GM12878 (cell line): ENCODE results near the gene CHMP1B.

Source experiments
- BHLHE40 ChIP-seq, 2 experiments: fragments of 450-650 bp in 1 of 2; IDR thresholded peaks; 2 replicates each; pipeline ENCODE4 v1.6.1; 2011 to 2017; ENCODE audit warnings: low read depth in 2 of 2, borderline replicate concordance in 1 of 2, improper control_type of control experiment in 1 of 2, low read length in 1 of 2, mild to moderate bottlenecking in 1 of 2
- CHD2 ChIP-seq: IDR thresholded peaks from 2 replicates; pipeline ENCODE4 v1.6.1; 2011; ENCODE audit warnings: low read depth, low read length, improper control_type of control experiment, borderline replicate concordance
- CREB1 ChIP-seq: IDR thresholded peaks from 2 replicates; pipeline ENCODE4 v1.6.1; 2012; ENCODE audit warnings: low read depth, mild to moderate bottlenecking, inconsistent platforms
- JUND ChIP-seq: IDR thresholded peaks from 2 replicates; pipeline ENCODE4 v1.6.1; 2012; ENCODE audit warnings: low read depth, mild to moderate bottlenecking, low read length, improper control_type of control experiment, moderate library complexity
- NR2C2 ChIP-seq: IDR thresholded peaks from 2 replicates; pipeline ENCODE4 v1.6.1; 2011; ENCODE audit warnings: borderline replicate concordance, low read depth; ENCODE audit not compliant: control insufficient read depth, insufficient read length
- POLR2A ChIP-seq: IDR thresholded peaks from 2 replicates; pipeline ENCODE4 v1.6.1; 2011; ENCODE audit warnings: low read depth, mild to moderate bottlenecking, low read length
- SREBF2 ChIP-seq: IDR thresholded peaks from 2 replicates; pipeline ENCODE4 v1.6.1; 2012; ENCODE audit warnings: mild to moderate bottlenecking, low read length
- SUZ12 ChIP-seq: fragments of 200-600 bp; sonication (generic); IDR thresholded peaks from one replicate; pipeline ENCODE4 v1.6.1; 2018; ENCODE audit warnings: antibody characterized with exemption, mild to moderate bottlenecking; ENCODE audit not compliant: unreplicated experiment
- TARDBP ChIP-seq: IDR thresholded peaks from 2 replicates; pipeline ENCODE4 v1.6.1; 2016; ENCODE audit warnings: borderline replicate concordance
- TCF12 ChIP-seq: IDR thresholded peaks from 2 replicates; pipeline ENCODE4 v1.6.1; 2011; ENCODE audit warnings: low read depth, mild to moderate bottlenecking, low read length
- TF ChIP-seq, protein P1 (sequence below), 3 experiments: IDR thresholded peaks in 2 of 3; conservative IDR thresholded peaks in 1 of 3; 2 replicates each; pipeline ENCODE4 v1.5.1; 2011; ENCODE audit warnings: low read depth in 3 of 3, low read length in 3 of 3, mild to moderate bottlenecking in 3 of 3, control low read depth in 2 of 3, moderate library complexity in 2 of 3, inconsistent platforms in 1 of 3, mixed read lengths in 1 of 3; ENCODE audit not compliant: control insufficient read depth in 2 of 3, insufficient read depth in 1 of 3; ENCODE audit errors: extremely low read depth in 1 of 3
- TF ChIP-seq, protein P2 (sequence below): fragments of 450-650 bp; IDR thresholded peaks from 2 replicates; pipeline ENCODE4 v1.6.1; 2017; ENCODE audit warnings: antibody characterized with exemption, mild to moderate bottlenecking, moderate library complexity

DNA sequence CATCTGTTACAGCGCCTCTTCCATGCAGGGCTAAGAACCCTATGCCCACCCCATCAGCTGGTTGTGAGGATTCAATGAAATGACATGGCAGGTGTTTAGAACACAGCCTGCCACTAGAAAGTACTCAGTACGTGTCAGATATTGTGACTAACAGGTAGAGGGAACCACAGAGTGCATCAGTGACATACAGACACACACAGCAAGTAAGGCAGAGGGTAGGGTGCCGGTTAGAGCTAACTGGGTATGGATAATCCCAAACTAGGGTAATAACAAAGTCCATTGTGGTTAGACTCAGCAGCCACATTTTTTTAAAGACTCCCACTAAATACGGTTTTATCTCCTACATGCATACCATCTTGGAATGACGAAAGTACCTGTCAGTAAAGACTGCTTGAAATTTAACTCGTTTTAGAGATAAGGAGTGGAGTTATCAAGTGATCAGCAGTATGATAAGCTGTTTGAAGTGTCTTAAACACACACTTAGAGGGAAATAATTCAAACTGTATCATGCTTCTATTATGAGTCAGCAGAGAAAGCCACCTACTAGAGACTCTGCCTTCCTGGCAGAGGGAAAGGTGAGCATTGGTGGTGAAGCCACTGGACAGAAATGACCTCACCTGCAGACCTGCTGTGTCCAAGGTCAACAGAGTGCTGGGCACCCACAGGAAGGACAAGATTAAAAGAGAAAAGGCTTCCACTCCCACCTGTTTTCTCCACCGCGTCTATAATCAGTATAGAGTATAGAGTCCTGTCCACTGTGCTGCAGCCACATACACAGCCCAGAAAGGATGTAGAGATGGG, 36.3 kb downstream of the CHMP1B start:
- no peak for TF ChIP-seq SREBF2
- TF ChIP-seq, protein P1, sequence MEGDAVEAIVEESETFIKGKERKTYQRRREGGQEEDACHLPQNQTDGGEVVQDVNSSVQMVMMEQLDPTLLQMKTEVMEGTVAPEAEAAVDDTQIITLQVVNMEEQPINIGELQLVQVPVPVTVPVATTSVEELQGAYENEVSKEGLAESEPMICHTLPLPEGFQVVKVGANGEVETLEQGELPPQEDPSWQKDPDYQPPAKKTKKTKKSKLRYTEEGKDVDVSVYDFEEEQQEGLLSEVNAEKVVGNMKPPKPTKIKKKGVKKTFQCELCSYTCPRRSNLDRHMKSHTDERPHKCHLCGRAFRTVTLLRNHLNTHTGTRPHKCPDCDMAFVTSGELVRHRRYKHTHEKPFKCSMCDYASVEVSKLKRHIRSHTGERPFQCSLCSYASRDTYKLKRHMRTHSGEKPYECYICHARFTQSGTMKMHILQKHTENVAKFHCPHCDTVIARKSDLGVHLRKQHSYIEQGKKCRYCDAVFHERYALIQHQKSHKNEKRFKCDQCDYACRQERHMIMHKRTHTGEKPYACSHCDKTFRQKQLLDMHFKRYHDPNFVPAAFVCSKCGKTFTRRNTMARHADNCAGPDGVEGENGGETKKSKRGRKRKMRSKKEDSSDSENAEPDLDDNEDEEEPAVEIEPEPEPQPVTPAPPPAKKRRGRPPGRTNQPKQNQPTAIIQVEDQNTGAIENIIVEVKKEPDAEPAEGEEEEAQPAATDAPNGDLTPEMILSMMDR (IDR thresholded peaks at IDR 0.05 in 2 of 3, conservative IDR thresholded peaks at IDR 0.05 in 1 of 3; ENCODE audit: control insufficient read depth in 2 of 3, extremely low read depth in 1 of 3, insufficient read depth in 1 of 3, low read depth in 3 of 3, low read length in 3 of 3): no peak
- TF ChIP-seq TARDBP: no peak
- no peak for TF ChIP-seq CREB1
- TF ChIP-seq, protein P2, sequence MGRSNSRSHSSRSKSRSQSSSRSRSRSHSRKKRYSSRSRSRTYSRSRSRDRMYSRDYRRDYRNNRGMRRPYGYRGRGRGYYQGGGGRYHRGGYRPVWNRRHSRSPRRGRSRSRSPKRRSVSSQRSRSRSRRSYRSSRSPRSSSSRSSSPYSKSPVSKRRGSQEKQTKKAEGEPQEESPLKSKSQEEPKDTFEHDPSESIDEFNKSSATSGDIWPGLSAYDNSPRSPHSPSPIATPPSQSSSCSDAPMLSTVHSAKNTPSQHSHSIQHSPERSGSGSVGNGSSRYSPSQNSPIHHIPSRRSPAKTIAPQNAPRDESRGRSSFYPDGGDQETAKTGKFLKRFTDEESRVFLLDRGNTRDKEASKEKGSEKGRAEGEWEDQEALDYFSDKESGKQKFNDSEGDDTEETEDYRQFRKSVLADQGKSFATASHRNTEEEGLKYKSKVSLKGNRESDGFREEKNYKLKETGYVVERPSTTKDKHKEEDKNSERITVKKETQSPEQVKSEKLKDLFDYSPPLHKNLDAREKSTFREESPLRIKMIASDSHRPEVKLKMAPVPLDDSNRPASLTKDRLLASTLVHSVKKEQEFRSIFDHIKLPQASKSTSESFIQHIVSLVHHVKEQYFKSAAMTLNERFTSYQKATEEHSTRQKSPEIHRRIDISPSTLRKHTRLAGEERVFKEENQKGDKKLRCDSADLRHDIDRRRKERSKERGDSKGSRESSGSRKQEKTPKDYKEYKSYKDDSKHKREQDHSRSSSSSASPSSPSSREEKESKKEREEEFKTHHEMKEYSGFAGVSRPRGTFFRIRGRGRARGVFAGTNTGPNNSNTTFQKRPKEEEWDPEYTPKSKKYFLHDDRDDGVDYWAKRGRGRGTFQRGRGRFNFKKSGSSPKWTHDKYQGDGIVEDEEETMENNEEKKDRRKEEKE: no peak
- no peak for TF ChIP-seq TCF12
- TF ChIP-seq NR2C2: no peak
- no peak for TF ChIP-seq POLR2A
- no peak for TF ChIP-seq CHD2
- no peak for TF ChIP-seq BHLHE40 (IDR thresholded peaks at IDR 0.05; ENCODE audit: borderline replicate concordance in 1 of 2, low read depth in 2 of 2, low read length in 1 of 2)
- no peak for TF ChIP-seq SUZ12
- no peak for TF ChIP-seq JUND
